Panc1 (cell line): ENCODE measurements around the gene KIAA0930.

Source experiments
- POLR2AphosphoS5 ChIP-seq: IDR thresholded peaks from 2 replicates; pipeline ENCODE4 v1.6.1; 2012; ENCODE audit warnings: mild to moderate bottlenecking, low read depth, low read length, moderate library complexity
- SIN3A ChIP-seq: IDR thresholded peaks from 2 replicates; pipeline ENCODE4 v1.6.1; 2012; ENCODE audit warnings: low read depth, mild to moderate bottlenecking, low read length, moderate library complexity, borderline replicate concordance; ENCODE audit not compliant: insufficient read depth
- TCF7L2 ChIP-seq: IDR thresholded peaks from 2 replicates; pipeline ENCODE4 v1.6.1; 2011; ENCODE audit warnings: mild to moderate bottlenecking, low read depth, low read length, inconsistent platforms
- TF ChIP-seq, protein P1 (sequence below): fragments of 450-650 bp; IDR thresholded peaks from 2 replicates; pipeline ENCODE4 v1.5.1; 2017; ENCODE audit warnings: mild to moderate bottlenecking
- TF ChIP-seq, protein P2 (sequence below), 2 experiments: IDR thresholded peaks; 2 replicates each; pipeline ENCODE4 v1.6.1; 2011 to 2012; ENCODE audit warnings: low read depth in 2 of 2, control low read depth in 1 of 2, low read length in 1 of 2, mild to moderate bottlenecking in 1 of 2, moderate library complexity in 1 of 2; ENCODE audit not compliant: insufficient read depth in 1 of 2

GRCh38 chr22:45210174-45210573 is 30.5 kb downstream of the KIAA0930 start:
- TF ChIP-seq, protein P1, sequence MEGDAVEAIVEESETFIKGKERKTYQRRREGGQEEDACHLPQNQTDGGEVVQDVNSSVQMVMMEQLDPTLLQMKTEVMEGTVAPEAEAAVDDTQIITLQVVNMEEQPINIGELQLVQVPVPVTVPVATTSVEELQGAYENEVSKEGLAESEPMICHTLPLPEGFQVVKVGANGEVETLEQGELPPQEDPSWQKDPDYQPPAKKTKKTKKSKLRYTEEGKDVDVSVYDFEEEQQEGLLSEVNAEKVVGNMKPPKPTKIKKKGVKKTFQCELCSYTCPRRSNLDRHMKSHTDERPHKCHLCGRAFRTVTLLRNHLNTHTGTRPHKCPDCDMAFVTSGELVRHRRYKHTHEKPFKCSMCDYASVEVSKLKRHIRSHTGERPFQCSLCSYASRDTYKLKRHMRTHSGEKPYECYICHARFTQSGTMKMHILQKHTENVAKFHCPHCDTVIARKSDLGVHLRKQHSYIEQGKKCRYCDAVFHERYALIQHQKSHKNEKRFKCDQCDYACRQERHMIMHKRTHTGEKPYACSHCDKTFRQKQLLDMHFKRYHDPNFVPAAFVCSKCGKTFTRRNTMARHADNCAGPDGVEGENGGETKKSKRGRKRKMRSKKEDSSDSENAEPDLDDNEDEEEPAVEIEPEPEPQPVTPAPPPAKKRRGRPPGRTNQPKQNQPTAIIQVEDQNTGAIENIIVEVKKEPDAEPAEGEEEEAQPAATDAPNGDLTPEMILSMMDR = no peak
- TF ChIP-seq SIN3A (no peak), POLR2AphosphoS5 (no peak), TCF7L2 (no peak)
- TF ChIP-seq, protein P2, sequence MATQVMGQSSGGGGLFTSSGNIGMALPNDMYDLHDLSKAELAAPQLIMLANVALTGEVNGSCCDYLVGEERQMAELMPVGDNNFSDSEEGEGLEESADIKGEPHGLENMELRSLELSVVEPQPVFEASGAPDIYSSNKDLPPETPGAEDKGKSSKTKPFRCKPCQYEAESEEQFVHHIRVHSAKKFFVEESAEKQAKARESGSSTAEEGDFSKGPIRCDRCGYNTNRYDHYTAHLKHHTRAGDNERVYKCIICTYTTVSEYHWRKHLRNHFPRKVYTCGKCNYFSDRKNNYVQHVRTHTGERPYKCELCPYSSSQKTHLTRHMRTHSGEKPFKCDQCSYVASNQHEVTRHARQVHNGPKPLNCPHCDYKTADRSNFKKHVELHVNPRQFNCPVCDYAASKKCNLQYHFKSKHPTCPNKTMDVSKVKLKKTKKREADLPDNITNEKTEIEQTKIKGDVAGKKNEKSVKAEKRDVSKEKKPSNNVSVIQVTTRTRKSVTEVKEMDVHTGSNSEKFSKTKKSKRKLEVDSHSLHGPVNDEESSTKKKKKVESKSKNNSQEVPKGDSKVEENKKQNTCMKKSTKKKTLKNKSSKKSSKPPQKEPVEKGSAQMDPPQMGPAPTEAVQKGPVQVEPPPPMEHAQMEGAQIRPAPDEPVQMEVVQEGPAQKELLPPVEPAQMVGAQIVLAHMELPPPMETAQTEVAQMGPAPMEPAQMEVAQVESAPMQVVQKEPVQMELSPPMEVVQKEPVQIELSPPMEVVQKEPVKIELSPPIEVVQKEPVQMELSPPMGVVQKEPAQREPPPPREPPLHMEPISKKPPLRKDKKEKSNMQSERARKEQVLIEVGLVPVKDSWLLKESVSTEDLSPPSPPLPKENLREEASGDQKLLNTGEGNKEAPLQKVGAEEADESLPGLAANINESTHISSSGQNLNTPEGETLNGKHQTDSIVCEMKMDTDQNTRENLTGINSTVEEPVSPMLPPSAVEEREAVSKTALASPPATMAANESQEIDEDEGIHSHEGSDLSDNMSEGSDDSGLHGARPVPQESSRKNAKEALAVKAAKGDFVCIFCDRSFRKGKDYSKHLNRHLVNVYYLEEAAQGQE (IDR thresholded peaks at IDR 0.05; ENCODE audit: insufficient read depth in 1 of 2, low read depth in 2 of 2, low read length in 1 of 2) = no peak
